T-helper 2 cell treated with Interferon-gamma antibody and Interleukin-4, amounts not matched to agents 100 ng/mL and 5 ng/mL, for 36 hours (primary cell): ENCODE data around the gene SLC8A1. TPM values are rescaled to one million over a fixed set of nuclear protein-coding genes. Genes with fewer than 3 reads are reported as not detected.

ENCODE experiments used
- intact Hi-C: fragments of 100-400 bp; cut with micrococcal nuclease; formaldehyde crosslinking; loops from one replicate; pipeline ENCODE4 v1.15.1; 2023
- total RNA-seq: library from RNA; stranded (reverse); gene quantifications from 2 replicates; pipeline ENCODE4 v1.2.3, GENCODE V29; 2022

SLC8A1 gene
- total RNA-seq, 1 donor from 2014 or later, result 1.8 TPM

DNA sequence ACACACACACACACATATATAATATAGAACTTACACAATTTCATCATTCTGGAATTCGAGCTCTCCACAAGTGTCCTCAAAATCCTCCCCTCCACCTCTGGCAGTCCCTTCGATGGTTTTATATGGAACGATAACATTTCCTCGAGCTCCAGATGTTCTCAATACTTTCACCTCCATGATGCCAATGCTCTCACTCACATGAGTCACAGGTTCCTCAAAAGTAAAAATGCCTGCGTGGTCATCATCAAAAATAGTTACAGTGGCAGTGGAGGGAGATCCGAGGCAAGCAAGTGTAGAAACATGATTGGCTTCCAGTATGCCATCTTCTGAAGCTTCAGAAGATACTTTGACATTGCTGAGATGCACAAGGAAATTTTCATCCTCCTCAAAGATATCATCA, 23.5 kb downstream of the SLC8A1 start:
- intact Hi-C loops, result no loop called here

DNA sequence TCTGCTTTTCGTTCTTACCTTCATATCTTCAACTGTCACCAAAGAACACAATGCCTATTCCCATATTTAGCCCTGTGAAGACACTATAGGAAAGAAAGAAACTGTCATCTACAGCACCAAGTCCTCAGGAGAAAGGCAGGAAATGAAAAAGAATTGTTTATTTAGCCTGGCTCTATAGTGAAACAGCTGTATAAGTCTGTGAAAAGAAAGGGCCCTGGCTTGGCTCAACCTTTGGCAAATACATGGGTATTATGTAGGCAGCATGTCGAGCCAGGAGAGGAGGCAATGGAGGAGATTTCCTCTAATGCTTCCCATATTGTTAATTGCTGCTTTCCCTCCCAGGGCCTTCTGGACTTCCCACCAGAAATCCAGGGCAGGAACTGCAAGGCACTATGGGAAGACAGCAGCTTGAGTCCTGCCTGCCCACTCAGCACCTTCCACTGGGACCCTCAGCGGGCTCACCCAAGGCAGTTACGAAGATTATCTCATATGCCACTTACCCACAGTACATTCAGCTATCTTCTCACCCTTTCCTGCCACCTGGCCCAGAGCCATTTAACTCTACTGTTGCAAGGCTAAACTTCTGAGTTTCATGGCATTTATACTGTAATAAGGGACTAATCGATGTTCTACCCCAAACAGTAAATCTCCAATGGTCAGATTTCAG, 30.1 kb downstream of the SLC8A1 start:
- intact Hi-C loops, result no loop called here

DNA sequence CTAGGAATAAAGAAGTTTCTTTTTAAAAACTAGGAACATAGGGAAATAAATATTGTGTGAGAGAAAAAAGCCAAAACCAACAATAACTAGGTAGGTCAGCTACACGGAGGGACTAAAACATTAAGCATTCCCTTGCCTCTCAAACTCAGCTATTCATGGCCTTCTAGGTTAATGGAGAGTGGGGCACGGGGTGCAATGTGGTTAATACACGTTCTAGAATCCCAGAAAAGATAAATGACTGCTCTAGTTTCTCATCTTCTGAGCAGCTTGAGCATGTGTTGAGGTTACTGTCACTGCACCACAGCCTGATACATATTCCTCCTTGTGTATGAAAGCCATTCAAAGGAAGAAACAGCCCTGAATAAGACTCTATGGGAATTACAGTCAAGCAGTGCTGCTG, 31.4 kb downstream of the SLC8A1 start:
- intact Hi-C loops, result no loop called here

DNA sequence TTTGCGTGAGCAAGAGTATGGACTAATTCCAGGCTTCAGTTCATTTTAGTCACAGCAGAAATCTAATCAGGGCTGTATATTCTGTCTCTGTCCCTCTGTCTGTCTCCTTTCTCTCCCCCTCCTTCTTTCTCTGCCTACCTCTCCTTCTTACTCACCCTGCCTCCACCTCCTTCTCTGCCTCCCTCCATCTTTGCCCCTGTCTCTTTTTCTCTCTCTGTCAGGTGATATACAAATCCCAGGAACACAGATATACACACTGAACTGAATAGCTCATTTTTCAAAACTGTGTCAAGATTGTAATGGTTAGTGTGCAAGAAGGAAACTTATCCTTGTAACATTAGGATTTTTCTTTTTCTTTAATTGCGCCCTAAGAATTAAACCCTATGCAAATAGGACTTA, 32.5 kb downstream of the SLC8A1 start:
- intact Hi-C loops, result no loop called here

DNA sequence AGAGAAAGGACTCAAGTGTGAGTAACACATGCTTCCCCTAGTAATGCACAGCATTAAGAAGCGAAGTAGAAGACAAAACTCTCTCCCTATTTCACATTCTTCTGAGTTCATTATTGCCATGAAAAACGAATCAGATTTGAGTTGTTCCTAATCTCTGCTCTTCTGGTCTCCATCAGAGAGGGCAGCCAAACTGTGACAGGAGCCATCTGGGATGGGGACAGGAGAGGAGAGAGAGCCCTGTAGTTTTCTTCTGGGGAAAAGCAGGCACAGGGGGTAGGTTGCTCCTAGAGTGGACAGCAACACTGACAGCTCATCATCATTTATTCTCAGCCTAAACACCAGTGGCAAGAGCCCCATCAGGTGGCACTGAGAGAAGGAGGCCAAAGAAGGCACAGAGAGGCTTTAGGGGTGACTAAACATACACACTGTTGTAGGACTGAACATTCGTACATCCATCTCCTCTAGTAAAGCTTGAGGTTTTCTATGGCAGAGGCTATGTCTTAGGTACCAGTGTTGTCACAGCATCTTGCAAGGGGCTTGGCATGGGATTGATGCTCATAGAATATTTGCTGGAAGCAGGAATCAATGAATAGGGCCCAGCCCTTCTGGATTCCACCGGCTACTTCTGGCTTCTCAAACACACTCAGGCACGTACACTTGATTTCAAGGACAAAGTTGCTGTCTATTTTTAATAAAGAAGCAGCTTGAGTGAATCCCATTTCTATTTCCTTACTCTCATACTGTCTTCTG, 33.1 kb downstream of the SLC8A1 start:
- intact Hi-C loops, result no loop called here

DNA sequence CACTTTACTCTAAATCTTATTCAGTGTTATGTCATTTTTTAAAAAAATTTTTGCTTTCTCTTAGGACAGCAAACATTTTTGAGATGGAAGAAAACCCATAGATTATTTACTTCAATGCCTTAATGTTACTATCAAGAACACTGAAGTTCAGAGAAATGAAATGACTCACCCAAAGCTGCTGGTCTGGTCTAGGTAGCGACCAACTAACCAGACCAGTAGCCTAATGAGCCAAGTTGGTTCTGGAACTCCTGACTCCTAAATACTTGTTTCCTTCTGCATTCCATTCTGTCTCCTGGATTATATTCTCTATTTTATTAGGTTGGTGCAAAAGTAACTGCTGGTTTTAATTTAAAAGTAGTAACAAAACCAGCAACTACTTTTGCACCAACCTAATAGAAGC, 35.4 kb downstream of the SLC8A1 start:
- intact Hi-C loops, result no loop called here

DNA sequence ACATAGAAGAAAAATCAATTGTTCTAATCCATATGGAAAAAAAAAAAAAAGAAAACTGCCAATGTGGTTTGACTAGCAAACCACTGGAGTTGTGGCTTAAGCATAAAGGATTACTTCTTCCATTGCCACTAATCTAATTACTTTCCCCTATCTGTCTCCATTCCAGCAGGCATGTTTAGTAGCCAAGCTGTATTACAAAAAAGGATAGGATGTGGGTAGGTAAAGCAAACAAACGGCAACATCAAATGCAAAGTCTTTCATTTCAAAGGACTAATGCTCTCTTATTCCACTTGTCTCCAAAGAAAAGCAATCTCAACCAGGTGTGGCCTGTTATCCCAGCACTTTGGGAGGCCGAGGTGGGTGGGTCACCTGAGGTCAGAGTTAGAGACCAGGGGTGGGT, 36.5 kb downstream of the SLC8A1 start:
- intact Hi-C loops, result no loop called here

DNA sequence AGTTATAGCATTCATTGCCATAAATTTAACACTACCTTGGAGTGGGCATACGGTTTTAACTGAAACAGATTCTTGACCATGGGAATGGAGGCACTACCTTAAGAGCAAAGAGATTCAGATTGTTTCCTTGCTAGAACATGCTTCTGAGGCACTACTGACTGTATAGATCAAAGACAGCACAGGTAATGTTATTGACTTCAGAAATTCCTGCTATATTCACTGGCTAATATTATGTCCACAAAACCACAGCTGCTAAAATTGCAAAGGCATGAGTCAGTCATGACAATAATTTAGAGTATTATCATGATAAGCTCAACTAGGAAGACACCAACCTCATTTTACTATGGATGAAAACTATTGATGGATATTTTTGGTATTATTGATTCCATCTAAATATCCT, 39.4 kb downstream of the SLC8A1 start:
- intact Hi-C loops, result no loop called here

DNA sequence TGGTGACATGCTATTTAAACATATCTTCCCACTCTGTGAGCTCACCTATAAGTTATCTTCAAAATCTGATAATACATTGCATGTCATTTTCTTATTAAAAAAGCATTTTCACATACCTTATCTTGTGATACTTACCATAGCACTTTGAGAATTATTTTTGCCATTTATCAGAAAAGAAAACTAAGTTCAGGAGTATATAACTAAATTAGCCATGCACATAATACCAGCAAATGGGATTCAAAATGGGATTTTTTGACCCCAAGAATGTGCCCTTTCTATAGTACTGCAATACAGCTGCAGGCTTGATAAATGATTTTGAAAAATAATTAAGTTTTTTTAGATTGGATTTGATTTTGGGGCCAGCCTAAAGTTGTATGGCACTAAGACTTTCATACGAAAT, 41.2 kb downstream of the SLC8A1 start:
- intact Hi-C loops, result no loop called here

DNA sequence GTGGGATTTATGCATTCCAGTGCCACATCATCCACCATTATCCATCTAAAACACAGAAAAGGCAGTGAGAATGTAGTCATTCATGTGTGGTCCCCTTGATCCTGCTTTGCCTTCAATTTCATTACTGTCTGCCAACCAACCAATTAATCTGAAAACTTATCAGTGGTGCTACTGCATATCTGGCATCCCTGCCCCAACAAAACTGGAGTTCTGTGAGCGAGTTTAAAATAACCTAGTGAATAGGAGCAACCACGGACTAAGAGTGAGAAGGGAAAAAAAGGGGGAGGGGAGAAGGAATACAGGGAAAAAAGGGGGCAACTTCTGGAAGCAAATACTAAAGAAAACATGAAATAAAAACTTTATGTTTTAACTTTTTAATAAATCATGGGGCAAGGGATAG, 42.2 kb downstream of the SLC8A1 start:
- intact Hi-C loops, result no loop called here

DNA sequence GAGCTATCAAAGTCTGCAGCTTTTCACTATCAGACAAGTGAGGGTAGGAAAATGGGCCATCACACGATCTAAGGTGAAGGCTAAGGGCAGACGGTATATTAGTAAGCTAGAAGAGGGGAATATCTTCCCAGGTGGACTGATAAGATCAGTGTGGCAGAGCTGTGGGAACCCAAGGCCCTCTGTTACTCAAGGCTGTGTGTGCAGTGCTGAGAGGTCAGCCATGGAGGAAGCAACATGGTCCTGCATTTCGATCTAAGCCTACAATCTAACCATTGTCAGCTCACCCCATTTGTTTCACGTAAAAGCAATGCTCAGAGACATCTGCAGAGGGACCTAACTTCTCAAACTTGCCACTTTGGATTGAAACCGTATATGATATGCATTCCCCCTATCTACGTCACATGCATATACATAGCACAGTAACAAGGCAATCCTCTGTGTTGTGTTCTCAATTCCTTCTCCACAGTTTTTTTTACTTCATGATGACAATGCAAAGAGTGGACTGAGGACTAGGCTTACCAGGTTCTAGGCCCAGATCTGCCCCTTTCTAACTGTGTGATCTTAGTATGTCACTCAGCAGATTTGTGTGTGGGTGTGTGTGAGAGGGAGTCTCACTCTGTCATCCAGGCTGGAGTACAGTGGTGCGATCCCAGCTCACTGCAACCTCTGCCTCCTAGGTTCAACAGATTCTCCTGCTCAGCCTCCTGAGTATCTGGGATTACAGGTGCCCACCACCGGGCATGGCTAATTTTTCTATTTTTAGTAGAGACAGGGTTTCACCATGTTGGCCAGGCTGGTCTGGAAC, 45.2 kb downstream of the SLC8A1 start:
- intact Hi-C loops, result no loop called here

DNA sequence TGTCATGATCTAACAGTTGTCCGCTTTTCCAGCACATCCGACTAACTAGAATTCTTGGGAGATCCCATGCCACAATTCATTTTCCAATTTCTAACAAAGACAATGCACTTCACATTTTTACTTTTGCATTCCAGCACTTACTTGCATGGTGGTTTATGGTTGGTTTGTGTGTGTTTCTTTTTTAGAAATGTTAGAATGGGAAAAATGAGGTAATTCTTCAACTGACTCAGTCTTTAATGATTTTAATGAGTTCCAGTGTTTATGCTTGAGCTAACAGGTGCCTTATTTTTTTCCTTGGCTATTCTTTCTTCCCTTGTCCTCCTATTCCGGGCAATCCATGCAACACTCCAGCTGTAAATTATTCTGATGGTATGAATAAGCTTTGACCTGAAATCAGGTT, 46.4 kb downstream of the SLC8A1 start:
- intact Hi-C loops, result no loop called here

DNA sequence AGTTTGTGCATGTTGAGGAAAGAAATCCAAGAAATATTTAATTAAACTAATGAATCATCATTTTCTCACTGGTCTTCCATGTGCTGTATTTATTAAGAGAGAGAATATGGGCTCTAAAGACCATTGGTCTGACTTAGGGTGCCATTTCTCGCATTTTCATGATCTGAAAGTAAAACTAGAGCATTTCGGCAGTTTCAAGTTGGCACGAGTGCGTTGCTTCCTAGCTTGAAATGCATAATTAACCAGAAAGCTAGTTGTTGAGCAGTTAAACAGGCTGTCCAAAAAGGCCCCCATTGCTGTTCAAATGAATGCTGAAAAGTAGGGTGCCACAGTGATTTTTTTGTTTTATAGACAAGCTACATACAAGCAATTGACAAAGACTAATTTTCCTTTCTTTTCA, 47.4 kb downstream of the SLC8A1 start:
- intact Hi-C loops, result loop anchor here (5.0 kb wide), 1 partner anchor 48 kb away; the partner anchor contains the start of gene SLC8A1

DNA sequence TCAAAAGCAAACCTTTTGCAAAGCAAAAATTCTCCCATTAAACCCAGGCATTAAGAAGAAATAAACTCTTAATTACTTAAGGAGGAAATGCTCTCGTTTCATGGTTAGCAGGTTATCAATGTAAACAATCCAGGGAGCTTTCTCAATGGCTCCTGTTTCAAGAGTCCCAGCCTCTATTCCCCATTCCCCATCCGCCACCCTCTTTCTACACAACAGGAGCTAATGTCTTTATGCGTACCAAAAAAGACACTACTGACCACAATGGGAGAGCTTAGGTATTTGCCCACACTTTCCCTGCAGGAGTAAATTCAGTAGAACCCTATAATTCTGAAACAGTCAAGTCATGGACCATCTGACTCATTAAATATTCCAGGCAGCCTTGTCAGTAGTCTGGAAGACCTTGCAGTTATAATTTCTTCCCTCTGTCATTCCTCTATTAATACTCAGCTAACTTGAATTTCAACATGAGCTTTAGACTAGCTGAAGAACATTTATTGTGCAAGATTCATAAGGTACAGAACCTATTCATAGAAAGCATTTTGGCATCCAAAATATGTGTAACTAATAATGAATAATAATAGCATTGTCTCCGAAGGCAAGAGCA, 48.6 kb downstream of the SLC8A1 start:
- intact Hi-C loops, result loop anchor here (5.0 kb wide), 1 partner anchor 49 kb away; the partner anchor contains the start of gene SLC8A1

DNA sequence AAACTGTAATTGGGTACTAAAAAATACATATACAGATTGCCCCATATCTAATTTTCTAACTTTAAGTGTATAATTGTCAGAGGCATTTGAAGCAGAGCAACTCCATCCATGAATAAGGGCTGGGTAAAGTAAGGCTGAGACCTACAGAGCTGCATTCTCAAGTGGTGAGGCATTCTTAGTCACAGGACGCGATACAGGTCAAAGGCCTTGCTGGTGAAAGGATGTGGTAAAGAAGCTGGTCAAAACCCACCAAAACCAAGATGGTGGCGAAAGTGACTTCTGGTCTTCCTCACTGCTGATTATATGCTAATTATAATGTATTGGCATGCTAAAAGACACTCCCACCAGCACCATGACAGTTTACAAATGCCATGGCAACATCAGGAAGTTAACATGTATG, 50.0 kb downstream of the SLC8A1 start:
- intact Hi-C loops, result loop anchor here (2.0 to 5.0 kb wide), 2 partner anchors 15 to 50 kb away; partner anchors contain the start of gene SLC8A1

DNA sequence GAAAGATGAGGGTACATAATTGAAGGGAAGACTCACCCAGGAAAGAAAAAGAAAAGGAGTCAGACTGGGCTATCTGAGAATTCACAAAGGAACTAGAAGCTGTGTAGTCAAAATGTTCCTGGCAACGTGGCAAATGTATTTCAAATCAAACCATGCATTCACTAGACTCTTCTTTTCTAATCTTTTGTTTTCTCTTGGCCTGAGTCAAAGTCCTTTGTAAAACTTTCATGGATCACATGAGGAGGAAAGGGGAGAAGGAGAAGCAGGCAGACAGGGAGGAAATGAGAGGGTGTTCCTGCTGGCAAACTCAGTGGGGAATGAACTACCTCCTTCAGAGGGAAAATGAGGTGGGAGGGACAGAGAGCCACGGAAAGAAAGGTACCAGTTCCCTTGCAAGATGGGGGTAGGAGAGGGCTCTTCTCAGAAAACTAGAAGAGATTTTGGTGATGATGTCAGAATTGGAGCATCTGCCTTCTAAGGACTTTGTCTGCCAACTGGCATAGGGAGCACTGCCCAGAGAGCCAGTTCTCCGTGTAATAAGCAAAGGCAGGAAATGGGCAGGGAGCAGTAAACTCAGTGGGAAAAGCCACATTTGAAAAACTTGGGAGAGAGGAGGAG, 51.4 kb downstream of the SLC8A1 start:
- intact Hi-C loops, result loop anchor here (2.0 to 5.0 kb wide), 2 partner anchors 14 to 52 kb away; partner anchors contain the start of gene SLC8A1

DNA sequence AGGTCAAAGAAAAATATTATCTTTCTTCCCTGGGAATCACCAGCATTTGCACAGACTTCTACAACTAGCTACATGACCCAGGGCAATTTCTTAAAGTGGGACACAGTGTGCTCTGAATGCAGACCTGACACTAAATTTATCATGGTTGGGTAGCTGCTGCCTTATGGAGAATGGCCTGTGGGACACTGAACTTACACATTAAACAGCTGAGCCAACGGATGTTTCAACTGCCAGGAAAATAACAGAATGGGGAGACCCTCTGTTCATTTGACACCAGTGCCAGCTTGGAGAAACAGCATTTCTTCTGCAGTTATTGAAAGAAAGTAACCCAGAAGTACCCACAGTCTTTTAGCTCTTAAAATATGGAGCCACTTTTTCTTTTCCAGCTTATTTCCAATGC, 54.1 kb downstream of the SLC8A1 start:
- intact Hi-C loops, result no loop called here

DNA sequence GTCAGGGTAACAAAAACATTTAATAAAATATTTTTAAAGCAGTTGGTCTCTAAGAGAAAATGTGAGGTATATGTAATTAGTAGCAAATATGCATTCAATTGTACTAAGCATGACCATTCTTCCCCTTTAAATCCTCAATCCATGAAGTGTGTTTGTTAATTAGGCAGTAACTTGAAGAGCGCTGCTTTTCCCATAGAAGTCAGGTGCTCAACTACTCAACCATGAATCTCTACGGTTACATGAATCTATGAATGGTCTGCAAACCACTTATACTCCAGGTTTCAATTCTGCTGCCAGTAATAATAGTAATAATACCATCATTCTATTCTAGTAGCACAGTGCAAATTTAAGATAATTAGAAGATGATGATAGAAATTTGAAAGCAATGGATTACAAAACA, 55.8 kb downstream of the SLC8A1 start:
- intact Hi-C loops, result no loop called here

DNA sequence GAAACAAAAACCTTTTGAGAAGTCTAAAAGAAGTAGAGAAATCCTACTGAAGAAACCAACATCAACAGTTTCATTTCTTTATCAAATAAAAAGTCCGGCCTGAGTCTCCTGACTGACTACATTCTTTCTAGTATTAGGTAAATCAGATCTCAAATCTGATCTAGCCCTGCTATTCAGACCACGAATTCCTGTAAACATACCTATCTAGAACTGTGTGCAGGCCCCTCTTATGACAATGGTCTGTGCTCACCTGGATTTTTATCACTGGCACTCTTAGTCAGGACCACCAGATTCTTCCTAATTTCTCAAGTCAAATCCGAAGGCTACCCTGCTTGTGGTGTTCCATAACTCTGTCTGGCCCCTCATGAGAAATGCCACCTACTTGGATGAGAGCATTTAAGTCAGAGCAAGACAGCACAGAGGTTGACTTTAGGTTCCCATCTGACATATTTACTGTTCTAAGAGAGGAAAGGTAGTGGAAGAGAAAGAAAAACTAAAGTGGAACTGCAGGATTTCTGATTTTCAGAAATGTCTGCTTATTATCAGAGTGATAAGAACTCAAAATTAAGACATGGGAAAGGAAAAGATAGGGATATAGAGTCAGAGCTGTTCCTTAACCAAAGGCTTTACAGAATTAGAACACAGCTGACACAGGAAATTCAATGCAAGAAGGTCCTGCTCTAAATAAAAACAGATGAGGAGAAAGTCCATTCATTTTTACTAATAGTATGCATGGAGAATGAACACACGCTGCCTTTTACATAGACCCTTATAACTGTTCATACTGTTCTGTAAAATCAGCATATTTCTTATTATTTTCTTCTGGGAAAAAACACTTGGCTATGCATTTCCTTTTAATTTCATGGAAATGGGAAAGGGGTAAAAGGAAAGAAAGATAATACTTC, 56.5 kb downstream of the SLC8A1 start:
- intact Hi-C loops, result no loop called here

DNA sequence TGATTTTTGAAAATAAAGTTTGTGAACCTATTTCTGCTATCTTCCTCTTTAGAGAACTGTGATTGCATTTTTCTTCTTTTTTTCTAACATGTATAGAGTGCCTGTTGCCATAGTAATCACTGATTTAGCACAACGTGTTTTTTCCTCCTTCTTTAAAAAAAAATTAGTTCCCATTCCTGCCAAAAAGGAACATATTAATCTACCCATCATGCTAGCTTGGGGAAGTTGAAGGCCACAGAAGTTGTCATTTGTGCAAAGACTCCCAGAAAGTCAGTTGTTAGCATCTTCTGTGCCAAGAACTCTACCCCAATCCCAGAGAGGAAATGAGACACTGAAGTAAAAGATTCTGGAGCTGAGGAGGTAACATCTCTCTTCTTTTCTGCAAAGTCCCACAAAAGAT, 57.3 kb downstream of the SLC8A1 start:
- intact Hi-C loops, result no loop called here
